Measurements from ENCODE around the gene PDE9A.

DNA sequence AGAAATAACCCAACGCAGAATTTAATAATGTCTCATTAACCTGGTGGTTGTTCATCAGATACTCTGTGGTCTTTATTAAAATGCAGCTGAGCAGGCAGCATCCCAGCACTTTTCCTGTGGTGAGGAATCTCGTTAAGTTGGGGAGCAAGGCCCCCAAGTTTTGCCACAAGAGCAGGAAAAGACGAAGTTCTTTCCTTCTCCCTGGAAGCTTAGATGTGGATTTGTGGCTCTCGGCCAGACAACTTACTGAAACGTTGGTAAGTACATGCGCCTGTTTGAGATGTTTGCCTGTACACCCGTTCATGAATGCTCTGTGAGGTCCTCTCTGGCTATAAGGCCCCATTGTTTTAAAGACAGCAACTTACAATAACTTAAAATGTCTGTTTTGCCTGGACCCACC is 34.3 kb upstream of the PDE9A start:
- TF ChIP-seq CTCF (IDR thresholded peaks at IDR 0.05) (no peak), POLR2A (IDR thresholded peaks at IDR 0.05) (no peak)
